ENCODE measurements around the gene CDS2. TPM values are rescaled to one million over a fixed set of nuclear protein-coding genes. Genes with fewer than 3 reads are reported as not detected.

Gene CDS2
- total RNA-seq, 4 donors from 2014 or later, result 26.9 to 60.1 (median 30.3) TPM

DNA sequence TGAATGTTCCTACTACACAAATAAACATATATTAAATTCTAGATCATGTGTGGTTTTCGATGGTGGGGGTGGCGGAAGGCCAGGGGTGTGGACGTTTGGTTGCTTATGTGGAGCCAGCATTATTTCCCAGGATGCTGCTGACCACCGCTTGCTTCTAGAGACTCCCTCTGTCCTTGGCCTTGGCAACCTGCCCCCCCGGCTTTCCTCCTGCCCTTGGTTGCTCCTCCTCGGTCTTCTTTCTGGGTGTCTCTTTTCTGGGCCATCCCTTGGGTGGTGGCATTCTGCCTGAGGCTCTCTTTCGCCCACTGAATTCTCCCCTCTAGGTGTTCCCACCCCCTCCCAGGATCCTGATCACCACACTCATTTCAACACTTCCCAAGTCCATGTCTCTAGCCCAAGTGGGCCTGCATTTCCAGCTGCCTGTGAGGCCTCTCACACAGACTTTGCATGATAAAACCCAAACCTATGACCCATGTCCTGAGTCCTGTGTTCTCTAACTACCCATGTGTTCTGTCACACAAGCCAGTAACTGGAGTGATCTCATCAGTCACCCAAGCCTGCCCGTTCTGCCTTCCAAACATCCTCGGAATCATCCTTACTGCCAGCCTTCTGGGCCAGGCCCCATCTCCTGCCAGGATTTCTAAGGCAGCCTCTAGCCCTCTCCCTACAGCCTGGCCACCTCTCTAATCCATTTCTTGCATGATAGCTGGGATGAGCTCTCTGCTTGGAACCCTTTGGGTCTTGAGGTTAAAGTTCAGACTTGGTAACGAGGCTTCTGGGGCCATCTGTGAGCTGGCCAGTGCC is 71.2 kb downstream of the CDS2 start:
- in situ Hi-C loops (cut with MboI; ENCODE audit: low pct_ligation_motif_present in 1 of 4, low pct_unique_long_range_greater_than_20kb in 1 of 4, low sequenced_read_pairs in 3 of 4), result no loop called here
- H3K4me3 ChIP-seq, result no peak overlapping the region
- WGBS, 2 donors (ENCODE audit: low coverage in 1 of 2), result 73 to 83% methylated on average over 3 to 10 of the region's 10 CpGs
- intact Hi-C loops (cut with DNase I; ENCODE audit: low total_unique reads), result loop anchor here (5.0 kb wide), 1 partner anchor 71 kb away; the partner anchor contains the start of gene CDS2
- H3K27ac ChIP-seq, result no peak overlapping the region
- H3K27me3 ChIP-seq, result no peaks in the 10 kb centered on the region
- peaks cover 0 to 4% (median 4%) of the 10 kb centered on the region in 4 donors for H3K4me1 ChIP-seq
- no peak for DNase-seq
- H3K36me3 ChIP-seq, result no peaks in the 10 kb centered on the region
- H3K9me3 ChIP-seq, result no peaks in the 10 kb centered on the region
- TF ChIP-seq, protein P1, sequence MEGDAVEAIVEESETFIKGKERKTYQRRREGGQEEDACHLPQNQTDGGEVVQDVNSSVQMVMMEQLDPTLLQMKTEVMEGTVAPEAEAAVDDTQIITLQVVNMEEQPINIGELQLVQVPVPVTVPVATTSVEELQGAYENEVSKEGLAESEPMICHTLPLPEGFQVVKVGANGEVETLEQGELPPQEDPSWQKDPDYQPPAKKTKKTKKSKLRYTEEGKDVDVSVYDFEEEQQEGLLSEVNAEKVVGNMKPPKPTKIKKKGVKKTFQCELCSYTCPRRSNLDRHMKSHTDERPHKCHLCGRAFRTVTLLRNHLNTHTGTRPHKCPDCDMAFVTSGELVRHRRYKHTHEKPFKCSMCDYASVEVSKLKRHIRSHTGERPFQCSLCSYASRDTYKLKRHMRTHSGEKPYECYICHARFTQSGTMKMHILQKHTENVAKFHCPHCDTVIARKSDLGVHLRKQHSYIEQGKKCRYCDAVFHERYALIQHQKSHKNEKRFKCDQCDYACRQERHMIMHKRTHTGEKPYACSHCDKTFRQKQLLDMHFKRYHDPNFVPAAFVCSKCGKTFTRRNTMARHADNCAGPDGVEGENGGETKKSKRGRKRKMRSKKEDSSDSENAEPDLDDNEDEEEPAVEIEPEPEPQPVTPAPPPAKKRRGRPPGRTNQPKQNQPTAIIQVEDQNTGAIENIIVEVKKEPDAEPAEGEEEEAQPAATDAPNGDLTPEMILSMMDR (IDR thresholded peaks at IDR 0.05), result no peak
- TF ChIP-seq EP300 (IDR thresholded peaks at IDR 0.05; ENCODE audit: low read depth) (no peak), POLR2AphosphoS5 (IDR thresholded peaks at IDR 0.05) (no peak), POLR2A (IDR thresholded peaks at IDR 0.05) (no peak)

DNA sequence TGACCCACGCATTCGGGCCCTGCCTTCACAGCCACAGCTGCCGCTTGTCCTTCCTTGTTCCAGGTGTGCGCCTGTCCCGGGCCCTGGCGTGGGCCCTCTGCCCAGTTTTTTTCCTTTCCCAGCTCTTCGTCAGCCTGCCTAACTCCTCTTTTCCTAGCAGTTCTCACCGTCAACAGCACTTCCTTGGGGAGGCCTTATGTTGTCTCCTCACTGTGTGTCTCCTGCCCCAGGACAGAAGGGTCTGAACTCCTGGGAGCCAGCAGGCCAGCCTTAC is 71.8 kb downstream of the CDS2 start:
- in situ Hi-C loops (cut with MboI; ENCODE audit: low pct_ligation_motif_present in 1 of 4, low pct_unique_long_range_greater_than_20kb in 1 of 4, low sequenced_read_pairs in 3 of 4), result no loop called here
- no peak for TF ChIP-seq POLR2A (IDR thresholded peaks at IDR 0.05)
- TF ChIP-seq, protein P1 (IDR thresholded peaks at IDR 0.05), result no peak
- TF ChIP-seq POLR2AphosphoS5 (IDR thresholded peaks at IDR 0.05), result no peak
- no peak for TF ChIP-seq EP300 (IDR thresholded peaks at IDR 0.05; ENCODE audit: low read depth)
- Histone ChIP-seq H3K27ac (no peak overlapping the region), H3K27me3 (no peaks in the 10 kb centered on the region), H3K9me3 (no peaks in the 10 kb centered on the region), H3K4me1 (peaks cover 0 to 8% (median 6%) of the 10 kb centered on the region in 4 donors), H3K4me3 (no peak overlapping the region), H3K36me3 (no peaks in the 10 kb centered on the region)
- intact Hi-C loops (cut with DNase I; ENCODE audit: low total_unique reads), result loop anchor here (5.0 kb wide), 1 partner anchor 71 kb away; the partner anchor contains the start of gene CDS2
- 93% methylated on average over 8 of the region's 8 CpGs; no CpG with 5 or more reads in 1 of the 2 donors for WGBS, 2 donors (ENCODE audit: low coverage in 1 of 2)
- DNase-seq, result no peak

DNA sequence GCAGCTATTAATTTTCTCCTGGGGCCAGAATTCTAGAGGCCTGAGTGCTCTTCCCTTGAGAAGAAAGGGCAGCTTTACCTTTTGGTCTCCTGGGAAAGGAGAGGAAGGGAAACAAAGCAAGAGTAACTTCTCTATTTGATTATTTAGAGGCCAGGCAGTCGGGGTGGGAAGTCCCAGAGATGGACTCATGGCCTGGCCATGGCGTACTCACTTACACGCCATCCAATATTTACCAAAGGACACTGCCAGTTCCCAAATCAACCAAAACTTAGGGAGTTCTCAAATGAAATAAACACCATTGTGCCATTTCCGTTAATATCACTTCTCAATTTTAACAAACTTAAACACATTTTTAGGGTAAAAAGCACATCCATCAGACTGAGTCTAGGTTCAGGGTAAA is 76.6 kb downstream of the CDS2 start:
- Histone ChIP-seq H3K27me3 (no peaks in the 10 kb centered on the region), H3K27ac (peak overlapping the region in 2 of 4 donors; percentile 42 to 56), H3K4me3 (no peak overlapping the region), H3K4me1 (peaks cover 0 to 8% (median 6%) of the 10 kb centered on the region in 4 donors), H3K36me3 (no peaks in the 10 kb centered on the region), H3K9me3 (no peaks in the 10 kb centered on the region)
- no peak for TF ChIP-seq POLR2A (IDR thresholded peaks at IDR 0.05)
- TF ChIP-seq, protein P1 (IDR thresholded peaks at IDR 0.05), result no peak
- intact Hi-C loops (cut with DNase I; ENCODE audit: low total_unique reads), result no loop called here
- 83% methylated on average over 4 of the region's 4 CpGs; no CpG with 5 or more reads in 1 of the 2 donors for WGBS, 2 donors (ENCODE audit: low coverage in 1 of 2)
- no peak for DNase-seq
- in situ Hi-C loops (cut with MboI; ENCODE audit: low pct_ligation_motif_present in 1 of 4, low pct_unique_long_range_greater_than_20kb in 1 of 4, low sequenced_read_pairs in 3 of 4), result loop anchor here in 1 of 4 donors (25.0 kb wide), 1 partner anchor 234 kb away; no protein-coding TSS in a partner anchor

DNA sequence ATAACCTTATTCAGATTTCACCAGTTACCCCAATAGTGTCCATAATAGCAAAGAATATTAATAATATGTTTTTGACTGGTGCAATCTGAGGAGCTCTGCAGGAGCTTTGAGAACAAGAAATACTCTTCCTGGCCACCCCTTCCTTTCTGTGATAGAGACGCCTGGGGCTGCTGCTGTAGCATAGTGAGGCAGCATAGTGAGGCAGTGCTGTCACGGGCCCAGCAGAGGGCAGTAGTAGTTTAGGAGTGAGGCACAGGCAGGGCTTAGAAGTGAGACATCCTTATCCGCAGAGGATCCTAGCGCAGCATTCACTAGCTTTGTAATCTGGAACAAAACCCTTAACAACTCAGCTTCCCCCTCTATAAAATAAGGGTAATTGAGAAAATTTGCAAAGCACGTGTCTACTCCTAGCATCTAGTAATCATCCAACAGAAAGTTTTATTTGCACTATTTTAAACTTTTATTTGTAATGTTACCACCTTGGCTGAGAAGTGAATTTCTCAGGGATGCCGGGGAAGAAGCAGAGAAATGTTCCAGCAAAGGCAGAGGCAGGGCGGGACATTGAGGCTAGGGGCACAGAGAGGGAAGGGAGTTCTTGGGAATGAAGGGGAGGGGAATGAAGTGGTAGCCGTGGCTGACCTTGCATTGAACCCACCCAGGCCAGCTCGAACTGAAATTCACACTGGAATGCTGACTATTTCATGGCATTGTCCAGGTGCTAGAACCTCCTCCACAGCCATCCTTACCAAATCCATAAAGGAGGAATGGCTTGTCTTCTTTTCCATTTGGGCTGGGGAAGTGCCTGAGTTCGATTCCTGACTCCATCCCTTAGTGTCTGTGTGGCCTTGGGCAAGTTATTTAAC is 78.8 kb downstream of the CDS2 start:
- in situ Hi-C loops (cut with MboI; ENCODE audit: low pct_ligation_motif_present in 1 of 4, low pct_unique_long_range_greater_than_20kb in 1 of 4, low sequenced_read_pairs in 3 of 4), result loop anchor here in 1 of 4 donors (25.0 kb wide), 1 partner anchor 232 kb away; no protein-coding TSS in a partner anchor
- TF ChIP-seq POLR2AphosphoS5 (IDR thresholded peaks at IDR 0.05), result no peak
- TF ChIP-seq, protein P1 (IDR thresholded peaks at IDR 0.05), result peak; percentile 72 to 83 (median 77)
- Histone ChIP-seq H3K9me3 (no peaks in the 10 kb centered on the region), H3K27me3 (no peaks in the 10 kb centered on the region), H3K36me3 (no peaks in the 10 kb centered on the region), H3K4me1 (peaks cover 0 to 8% (median 6%) of the 10 kb centered on the region in 4 donors), H3K4me3 (no peak overlapping the region), H3K27ac (no peak overlapping the region)
- DNase-seq, result peak; percentile 69
- intact Hi-C loops (cut with DNase I; ENCODE audit: low total_unique reads), result no loop called here
- 21 to 39% methylated on average over 4 to 10 of the region's 10 CpGs for WGBS, 2 donors (ENCODE audit: low coverage in 1 of 2)
